Heart right ventricle (tissue), 16 donors: ENCODE data around the gene PTRH1. TPM values are rescaled to one million over a fixed set of nuclear protein-coding genes. Genes with fewer than 3 reads are reported as not detected.

Experiments
- ATAC-seq, 8 donors: fragments of 200-7000 bp; cut with Tn5 transposase; one replicate each; pipeline ENCODE4 v1.9.1; 2020; ENCODE audit warnings: mild to moderate bottlenecking in 8 of 8, moderate library complexity in 8 of 8, moderate number of reproducible peaks in 1 of 8
- DNase-seq, 2 donors: peaks; one replicate each; pipeline ENCODE4 v3.0.0-alpha.2; 2020
- H3K27ac ChIP-seq, 10 donors: fragments of 200-600 bp; sonication (generic) in 2 of 10; one replicate each; pipeline versions ENCODE4 v1.5.0 to v1.8.0; 2020 to 2022; ENCODE audit warnings: mild to moderate bottlenecking in 3 of 10
- H3K27me3 ChIP-seq, 7 donors: fragments of 200-600 bp; one replicate each; pipeline ENCODE4 v1.8.0; 2021 to 2022; ENCODE audit warnings: mild to moderate bottlenecking in 2 of 7
- H3K36me3 ChIP-seq, 9 donors: fragments of 200-600 bp; sonication (generic) in 1 of 9; one replicate each; pipeline versions ENCODE4 v1.5.0 to v1.8.0; 2020 to 2022; ENCODE audit warnings: mild to moderate bottlenecking in 2 of 9
- H3K4me1 ChIP-seq, 9 donors: fragments of 200-600 bp; sonication (generic) in 1 of 9; one replicate each; pipeline versions ENCODE4 v1.5.0 to v1.8.0; 2020 to 2022; ENCODE audit warnings: mild to moderate bottlenecking in 4 of 9
- H3K4me3 ChIP-seq, 10 donors: fragments of 200-600 bp; sonication (generic) in 2 of 10; one replicate each; pipeline versions ENCODE4 v1.5.0 to v1.8.0; 2020 to 2022; ENCODE audit warnings: mild to moderate bottlenecking in 7 of 10, moderate library complexity in 2 of 10
- H3K9me3 ChIP-seq, 11 donors: fragments of 200-600 bp in 10 of 11; sonication (generic) in 2 of 11; one replicate each; pipeline versions ENCODE4 v1.5.0 to v1.8.0; 2013 to 2022; ENCODE audit warnings: mild to moderate bottlenecking in 2 of 11, control low read depth in 1 of 11, moderate library complexity in 1 of 11
- WGBS, 2 donors: extraction: QIAGEN DNeasy Blood & Tissue Kit; methylation state at CpG; one replicate each; pipeline ENCODE4 v1.1.7; 2013; ENCODE audit warnings: inconsistent platforms in 1 of 2; 5-methylcytosine and 5-hydroxymethylcytosine counted together
- intact Hi-C, 10 donors: fragments of 100-400 bp; cut with DNase I; formaldehyde crosslinking; loops; one replicate each; pipeline versions ENCODE4 v1.11.1 to v1.14.2; 2022
- polyA plus RNA-seq, 2 donors: library from polyadenylated mRNA; stranded (reverse); fragments of 200-250 nt; gene quantifications; one replicate each; pipeline ENCODE4 v1.2.3, GENCODE V29; 2013
- total RNA-seq, 10 donors: library from RNA; stranded (reverse); fragmentation: NEBNext Ultra II Directional in 3 of 10; extraction: Animal tissue kit (Norgen Biotek cat#: 25700) in 3 of 10; gene quantifications; one replicate each; pipeline versions ENCODE4 v1.2.1 to v1.2.4, GENCODE V29; 2021 to 2023
- TF ChIP-seq, protein P1 (sequence below), 9 donors: fragments of 200-600 bp; sonication (generic) in 2 of 9; IDR thresholded peaks; one replicate each; pipeline versions ENCODE4 v1.5.0 to v1.8.0; 2021 to 2022; ENCODE audit warnings: antibody characterized with exemption in 9 of 9, mild to moderate bottlenecking in 5 of 9, moderate library complexity in 1 of 9
- donor health status: Arrhythmogenic right ventricular cardiomyopathy.
- donor health status: ischemic (EF 13 %, LVEDD 7.1; RV severe dilation, severe dysfunction).
- donor health status: healthy with polysubstance abuse.
- donor health status: DM: no; HTN: yes; CAD: no.
- donor health status: DM: no; HTN: no; CAD: no.
- donor health status: ischemic (EF 25% LVEDD 6.9; RV normal size, moderate dysfunction).
- donor health status: ischemic (EF 25% LVEDD 5.7; RV mildly dilated, moderate dysfunction).
- donor health status: healthy.
- donor health status: DM: yes; HTN: yes; CAD: no.
- donor health status: Ischemic cardiomyopathy.
- donor health status: ischemic (EF 35%, LVEDD 5.7; RV mildly dilated, moderate dysfunction).
- donor health status: nonischemic (EF 11% LVEDD 7.7; RV severe dilation, severe dysfunction).
- donor health status: DM: yes; HTN: yes; CAD: no.
- donor health status: PGD.
- donor health status: ischemic (EF 29% LVEDD 5.4; RV normal size, mild dysfunction).
- donor health status: nonischemic (EF 23%, LVEDD 6.1; RV moderate dilation, normal function).

Gene PTRH1
- total and polyA plus RNA-seq, 12 donors = 8.1 to 47.0 (median 11.5) TPM

DNA sequence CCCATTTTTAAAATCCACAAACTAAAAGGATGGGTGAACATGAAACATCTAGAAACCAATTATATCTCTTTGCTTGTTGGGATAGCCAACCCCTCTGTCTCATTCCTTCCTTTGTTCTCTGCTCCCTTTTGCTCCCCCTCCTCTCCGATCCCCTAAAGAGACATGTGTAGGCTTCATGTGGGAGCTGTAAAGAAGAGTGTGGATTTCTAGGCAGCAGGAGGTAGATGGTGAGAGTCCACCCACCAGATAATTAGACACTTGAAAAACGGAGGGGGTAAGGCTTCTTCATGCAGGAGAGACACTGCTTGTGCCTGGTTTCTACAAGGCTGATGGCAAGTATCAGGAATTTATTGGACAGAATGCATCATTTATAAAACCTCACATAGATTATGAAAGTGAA lies 36.0 kb downstream of the PTRH1 start:
- TF ChIP-seq, protein P1, sequence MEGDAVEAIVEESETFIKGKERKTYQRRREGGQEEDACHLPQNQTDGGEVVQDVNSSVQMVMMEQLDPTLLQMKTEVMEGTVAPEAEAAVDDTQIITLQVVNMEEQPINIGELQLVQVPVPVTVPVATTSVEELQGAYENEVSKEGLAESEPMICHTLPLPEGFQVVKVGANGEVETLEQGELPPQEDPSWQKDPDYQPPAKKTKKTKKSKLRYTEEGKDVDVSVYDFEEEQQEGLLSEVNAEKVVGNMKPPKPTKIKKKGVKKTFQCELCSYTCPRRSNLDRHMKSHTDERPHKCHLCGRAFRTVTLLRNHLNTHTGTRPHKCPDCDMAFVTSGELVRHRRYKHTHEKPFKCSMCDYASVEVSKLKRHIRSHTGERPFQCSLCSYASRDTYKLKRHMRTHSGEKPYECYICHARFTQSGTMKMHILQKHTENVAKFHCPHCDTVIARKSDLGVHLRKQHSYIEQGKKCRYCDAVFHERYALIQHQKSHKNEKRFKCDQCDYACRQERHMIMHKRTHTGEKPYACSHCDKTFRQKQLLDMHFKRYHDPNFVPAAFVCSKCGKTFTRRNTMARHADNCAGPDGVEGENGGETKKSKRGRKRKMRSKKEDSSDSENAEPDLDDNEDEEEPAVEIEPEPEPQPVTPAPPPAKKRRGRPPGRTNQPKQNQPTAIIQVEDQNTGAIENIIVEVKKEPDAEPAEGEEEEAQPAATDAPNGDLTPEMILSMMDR (IDR thresholded peaks at IDR 0.05) = no peak
- no peak for ATAC-seq
- no peaks in the 10 kb centered on the region for H3K4me1 ChIP-seq
- intact Hi-C loops = no loop called here
- H3K27ac ChIP-seq = no peak overlapping the region
- no peaks in the 10 kb centered on the region for H3K27me3 ChIP-seq
- no peak for DNase-seq
- peaks cover 0 to 100% (median 72%) of the 10 kb centered on the region in 9 donors for H3K36me3 ChIP-seq
- H3K9me3 ChIP-seq = no peaks in the 10 kb centered on the region
- H3K4me3 ChIP-seq = no peak overlapping the region
- 85 to 88% methylated on average over 2 of the region's 2 CpGs for WGBS, 2 donors

DNA sequence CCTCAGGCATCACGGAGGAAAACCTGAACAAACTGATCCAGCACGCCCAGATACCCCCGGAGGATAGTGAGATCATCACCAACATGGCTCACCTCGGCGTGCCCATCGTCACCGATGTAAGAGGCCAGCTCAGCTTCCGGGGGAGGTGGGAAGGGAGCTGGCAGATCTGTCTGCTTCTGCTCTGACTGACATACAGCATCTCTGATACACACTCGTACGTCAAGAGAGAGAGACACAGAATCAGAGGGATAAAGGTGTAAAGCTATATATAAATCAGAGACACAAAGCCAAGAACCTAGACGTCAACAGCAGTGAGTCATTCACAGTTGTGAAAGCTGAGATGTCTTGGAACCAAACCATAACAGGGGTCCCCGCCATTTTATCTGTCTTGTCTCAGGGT lies 38.8 kb downstream of the PTRH1 start:
- Histone ChIP-seq H3K9me3 (no peaks in the 10 kb centered on the region), H3K4me3 (no peak overlapping the region), H3K27ac (no peak overlapping the region), H3K4me1 (no peaks in the 10 kb centered on the region), H3K36me3 (peaks cover 0 to 100% (median 72%) of the 10 kb centered on the region in 9 donors), H3K27me3 (no peaks in the 10 kb centered on the region)
- DNase-seq (no peak), ATAC-seq (peak in 3 of 8 donors; percentile 56 to 77 (median 73))
- WGBS, 2 donors = 88 to 89% methylated on average over 12 of the region's 12 CpGs
- intact Hi-C loops = no loop called here
- TF ChIP-seq, protein P1 (IDR thresholded peaks at IDR 0.05) = no peak

DNA sequence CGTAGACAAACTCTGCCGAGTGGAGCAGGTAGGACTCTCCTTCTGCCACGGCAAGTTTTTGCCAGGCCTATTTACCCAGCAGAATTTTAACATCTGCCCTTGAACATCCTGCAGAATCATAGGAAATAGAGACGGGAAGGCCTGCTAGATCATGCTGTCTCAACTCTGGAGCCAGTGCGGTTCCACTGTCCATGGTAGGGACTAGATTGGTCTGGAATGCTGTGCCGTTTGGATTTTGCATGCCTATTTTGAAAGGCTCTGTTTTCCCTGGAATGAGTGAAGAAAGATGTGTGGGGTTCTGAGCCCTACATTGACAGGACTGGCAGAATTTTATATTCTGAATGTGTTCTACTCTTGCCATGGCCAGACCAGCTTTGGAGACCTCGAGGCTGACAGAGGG lies 42.2 kb downstream of the PTRH1 start:
- intact Hi-C loops = no loop called here
- TF ChIP-seq, protein P1 (IDR thresholded peaks at IDR 0.05) = no peak
- Histone ChIP-seq H3K4me3 (no peak overlapping the region), H3K27ac (no peak overlapping the region), H3K27me3 (no peaks in the 10 kb centered on the region), H3K9me3 (no peaks in the 10 kb centered on the region), H3K36me3 (peaks cover 0 to 100% (median 52%) of the 10 kb centered on the region in 9 donors), H3K4me1 (no peaks in the 10 kb centered on the region)
- ATAC-seq = no peak
- 92 to 93% methylated on average over 7 of the region's 7 CpGs for WGBS, 2 donors
- DNase-seq = no peak

DNA sequence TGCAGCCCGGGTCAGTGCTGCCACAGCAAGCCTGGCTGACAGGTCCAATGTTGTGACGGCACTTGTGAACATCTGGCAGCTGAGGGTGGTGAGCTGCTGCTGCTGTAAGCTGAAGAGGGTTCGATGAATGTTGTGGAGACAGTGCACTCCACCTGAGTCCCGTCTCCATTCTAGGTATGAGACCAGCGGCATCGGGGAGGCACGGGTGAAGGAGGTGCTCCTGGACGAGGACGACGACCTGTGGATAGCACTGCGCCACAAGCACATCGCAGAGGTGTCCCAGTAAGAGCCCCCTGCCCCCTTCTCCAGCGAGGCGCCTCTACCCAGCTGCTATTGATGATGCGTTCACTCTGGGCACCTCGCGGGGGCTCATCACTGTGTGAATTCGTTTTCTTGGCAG lies 47.6 kb downstream of the PTRH1 start:
- intact Hi-C loops = loop anchor here in 1 of 10 donors (10.0 kb wide), 1 partner anchor 53 kb away; the partner anchor contains the start of gene STXBP1
- ATAC-seq (no peak), DNase-seq (no peak)
- WGBS, 2 donors = 92 to 93% methylated on average over 18 of the region's 18 CpGs
- no peaks in the 10 kb centered on the region for H3K9me3 ChIP-seq
- peaks cover 0 to 16% (median 0%) of the 10 kb centered on the region in 9 donors for H3K4me1 ChIP-seq
- H3K4me3 ChIP-seq = no peak overlapping the region
- peaks cover 0 to 100% (median 45%) of the 10 kb centered on the region in 9 donors for H3K36me3 ChIP-seq
- TF ChIP-seq, protein P1 (IDR thresholded peaks at IDR 0.05) = no peak
- H3K27ac ChIP-seq = no peak overlapping the region
- no peaks in the 10 kb centered on the region for H3K27me3 ChIP-seq
